Ishikawa (cell line): ENCODE data around the gene CCDC187.

ENCODE experiments used
- MAX ChIP-seq: IDR thresholded peaks from 2 replicates; pipeline ENCODE4 v1.6.1; 2012
- YY1 ChIP-seq: IDR thresholded peaks from 2 replicates; pipeline ENCODE4 v1.6.1; 2012; ENCODE audit warnings: low read depth

GRCh38 chr9:136206602-136207275, 97.2 kb downstream of the CCDC187 start:
- no peak for TF ChIP-seq YY1
- TF ChIP-seq MAX = no peak
